H9 (cell line): ENCODE measurements around the gene ZBTB8OS. TPM values are rescaled to one million over a fixed set of nuclear protein-coding genes. Genes with fewer than 3 reads are reported as not detected.

ENCODE experiments used
- DNase-seq: peaks from one replicate; pipeline ENCODE4 v3.0.0-alpha.2; 2017
- H2AFZ ChIP-seq: one replicate; pipeline ENCODE4 v1.6.1; 2013; ENCODE audit warnings: mild to moderate bottlenecking, low read length, control low read depth, moderate library complexity
- H2AK5ac ChIP-seq: 2 replicates; pipeline ENCODE4 v1.6.1; 2013; ENCODE audit warnings: low read length, control low read depth, mixed read lengths; ENCODE audit not compliant: insufficient read length
- H2BK120ac ChIP-seq: one replicate; pipeline ENCODE4 v1.6.1; 2013; ENCODE audit warnings: low read depth, mild to moderate bottlenecking, low read length, control low read depth, inconsistent platforms; ENCODE audit not compliant: poor library complexity, severe bottlenecking
- H2BK12ac ChIP-seq: 2 replicates; pipeline ENCODE4 v1.6.1; 2013; ENCODE audit warnings: low read length, control low read depth, mixed read lengths, low read depth; ENCODE audit not compliant: insufficient read length
- H2BK15ac ChIP-seq: 2 replicates; pipeline ENCODE4 v1.6.1; 2013; ENCODE audit warnings: low read depth, low read length, control low read depth
- H2BK20ac ChIP-seq: one replicate; pipeline ENCODE4 v1.6.1; 2013; ENCODE audit warnings: low read depth, mild to moderate bottlenecking, low read length, control low read depth, inconsistent platforms; ENCODE audit not compliant: poor library complexity, severe bottlenecking
- H2BK5ac ChIP-seq: 2 replicates; pipeline ENCODE4 v1.6.1; 2013; ENCODE audit warnings: low read length, control low read depth, mixed read lengths; ENCODE audit not compliant: insufficient read length
- H3K14ac ChIP-seq: 2 replicates; pipeline ENCODE4 v1.6.1; 2013; ENCODE audit warnings: low read length, control low read depth; ENCODE audit not compliant: insufficient read depth
- H3K18ac ChIP-seq: 2 replicates; pipeline ENCODE4 v1.6.1; 2013; ENCODE audit warnings: low read depth, mild to moderate bottlenecking, mixed read lengths, low read length, control low read depth; ENCODE audit not compliant: insufficient read length
- H3K23ac ChIP-seq: 2 replicates; pipeline ENCODE4 v1.6.1; 2013; ENCODE audit warnings: low read length, control low read depth, mixed read lengths, low read depth; ENCODE audit not compliant: insufficient read length
- H3K23me2 ChIP-seq: 2 replicates; pipeline ENCODE4 v1.6.1; 2013; ENCODE audit warnings: low read depth, mild to moderate bottlenecking, mixed read lengths, low read length, control low read depth; ENCODE audit not compliant: insufficient read length, poor library complexity, severe bottlenecking
- H3K27ac ChIP-seq: 2 replicates; pipeline ENCODE4 v1.5.1; 2013; ENCODE audit warnings: low read length, control low read depth, mixed read lengths, low read depth; ENCODE audit not compliant: insufficient read length
- H3K27me3 ChIP-seq: 2 replicates; pipeline ENCODE4 v1.6.1; 2013; ENCODE audit warnings: low read length, control low read depth, inconsistent platforms; ENCODE audit not compliant: insufficient read depth
- H3K4ac ChIP-seq: 2 replicates; pipeline ENCODE4 v1.6.1; 2013; ENCODE audit warnings: low read depth, mild to moderate bottlenecking, control low read depth, inconsistent platforms, low read length, moderate library complexity
- H3K4me1 ChIP-seq: 2 replicates; pipeline ENCODE4 v1.6.1; 2013; ENCODE audit warnings: low read length, control low read depth, inconsistent platforms; ENCODE audit not compliant: insufficient read depth
- H3K4me2 ChIP-seq: 2 replicates; pipeline ENCODE4 v1.6.1; 2013; ENCODE audit warnings: low read length, control low read depth, mixed read lengths; ENCODE audit not compliant: insufficient read length, insufficient read depth
- H3K56ac ChIP-seq: 2 replicates; pipeline ENCODE4 v1.6.1; 2013; ENCODE audit warnings: low read depth, mild to moderate bottlenecking, mixed read lengths, low read length, control low read depth; ENCODE audit not compliant: insufficient read length
- H3K79me1 ChIP-seq: 2 replicates; pipeline ENCODE4 v1.6.1; 2013; ENCODE audit warnings: low read depth, mild to moderate bottlenecking, moderate library complexity, low read length, control low read depth, inconsistent platforms; ENCODE audit not compliant: insufficient read depth, poor library complexity, severe bottlenecking
- H3K79me2 ChIP-seq: 2 replicates; pipeline ENCODE4 v1.6.1; 2013; ENCODE audit warnings: low read length, control low read depth, inconsistent platforms; ENCODE audit not compliant: insufficient read depth
- H3K9ac ChIP-seq: 2 replicates; pipeline ENCODE4 v1.6.1; 2013; ENCODE audit warnings: low read length, control low read depth, mixed read lengths; ENCODE audit not compliant: insufficient read length; ENCODE audit errors: extremely low read depth
- H3K9me3 ChIP-seq: one replicate; pipeline ENCODE4 v1.6.1; 2013; ENCODE audit warnings: low read depth, low read length, inconsistent platforms; ENCODE audit not compliant: control insufficient read depth
- H3T11ph ChIP-seq: one replicate; pipeline ENCODE4 v1.6.1; 2013; ENCODE audit warnings: mild to moderate bottlenecking, low read length, control low read depth, inconsistent platforms
- H4K20me1 ChIP-seq: one replicate; pipeline ENCODE4 v1.6.1; 2013; ENCODE audit not compliant: control insufficient read depth, insufficient read length, insufficient read depth
- H4K5ac ChIP-seq: 2 replicates; pipeline ENCODE4 v1.6.1; 2013; ENCODE audit warnings: low read depth, mild to moderate bottlenecking, mixed read lengths, low read length, control low read depth; ENCODE audit not compliant: insufficient read length
- H4K8ac ChIP-seq: replicated peaks from 2 replicates; pipeline ENCODE4 v1.6.1; 2013; ENCODE audit warnings: low read length, control low read depth, mixed read lengths, low read depth; ENCODE audit not compliant: insufficient read length
- H4K91ac ChIP-seq: 2 replicates; pipeline ENCODE4 v1.6.1; 2013; ENCODE audit warnings: low read depth, mild to moderate bottlenecking, moderate library complexity, mixed read lengths, low read length, control low read depth; ENCODE audit not compliant: insufficient read length
- H3K27ac Mint-ChIP-seq, 3 experiments: 2 replicates in 2 of 3; 3 replicates in 1 of 3; pipeline ENCODE4 v1.8.0; 2020 to 2021; ENCODE audit warnings: mixed read lengths in 3 of 3, mild to moderate bottlenecking in 1 of 3, moderate library complexity in 1 of 3
- H3K27me3 Mint-ChIP-seq: 2 replicates; pipeline ENCODE4 v1.8.0; 2021; ENCODE audit warnings: low read depth, mild to moderate bottlenecking, moderate library complexity, mixed read lengths
- H3K36me3 Mint-ChIP-seq, 3 experiments: 2 replicates in 2 of 3; 3 replicates in 1 of 3; pipeline ENCODE4 v1.8.0; 2020 to 2021; ENCODE audit warnings: low read depth in 3 of 3, mixed read lengths in 3 of 3; ENCODE audit not compliant: insufficient read depth in 1 of 3
- H3K4me1 Mint-ChIP-seq, 2 experiments: 2 replicates each; pipeline ENCODE4 v1.8.0; 2020; ENCODE audit warnings: mixed read lengths in 2 of 2
- H3K4me3 Mint-ChIP-seq, 2 experiments: 2 replicates in 1 of 2; 3 replicates in 1 of 2; pipeline ENCODE4 v1.8.0; 2020 to 2021; ENCODE audit warnings: mild to moderate bottlenecking in 2 of 2, mixed read lengths in 2 of 2, moderate library complexity in 1 of 2
- H3K9me3 Mint-ChIP-seq, 2 experiments: 2 replicates in 1 of 2; 3 replicates in 1 of 2; pipeline ENCODE4 v1.8.0; 2020; ENCODE audit warnings: mild to moderate bottlenecking in 2 of 2, mixed read lengths in 2 of 2, moderate library complexity in 1 of 2
- WGBS: extraction: QIAGEN DNeasy Blood & Tissue Kit; methylation state at CpG from one replicate; pipeline ENCODE4 v1.1.7; 2013; ENCODE audit warnings: missing lambda C conversion rate, low lambda C conversion rate, mixed read lengths; ENCODE audit not compliant: insufficient read length; ENCODE audit errors: extremely low coverage; 5-methylcytosine and 5-hydroxymethylcytosine counted together
- total RNA-seq: library from RNA; stranded (reverse); gene quantifications from 2 replicates; pipeline ENCODE4 v1.2.1, GENCODE V29; 2021
- TF ChIP-seq, protein P1 (sequence below): fragments of 200-600 bp; sonication (generic); conservative IDR thresholded peaks from 3 replicates; pipeline ENCODE4 v1.8.0; 2021; ENCODE audit warnings: antibody characterized with exemption, mild to moderate bottlenecking

ZBTB8OS gene
- total RNA-seq, 1 experiment from 2014 or later, result 59.4 TPM

DNA sequence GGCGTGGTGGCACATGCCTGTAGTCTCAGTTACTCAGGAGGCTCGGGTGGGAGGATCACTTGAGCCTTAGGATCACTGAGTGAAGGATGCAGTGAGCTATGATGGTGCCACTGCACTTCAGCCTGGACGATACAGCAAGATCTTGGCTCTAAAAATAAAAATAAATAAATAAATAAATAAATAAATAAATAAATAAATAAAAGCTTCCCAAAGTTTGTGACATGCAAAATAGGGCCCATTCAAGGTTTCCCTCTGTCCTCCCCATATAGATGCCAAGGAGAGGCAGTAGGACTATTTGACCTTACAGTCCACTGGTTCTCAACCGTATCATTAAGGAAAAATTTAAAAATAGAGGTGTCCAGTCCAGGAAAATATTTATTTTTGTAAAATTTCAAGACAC, 41.2 kb downstream of the ZBTB8OS start:
- no CpG with 5 or more reads among the region's 4 CpGs for WGBS
- Histone ChIP-seq H3K79me1 (no peaks in the 10 kb centered on the region), H2BK5ac (no peak overlapping the region), H2BK15ac (no peak overlapping the region), H2AK5ac (no peak overlapping the region), H4K20me1 (no peaks in the 10 kb centered on the region), H2BK12ac (no peak overlapping the region), H2AFZ (no peak overlapping the region), H4K5ac (no peak overlapping the region), H3K4me1 (no peaks in the 10 kb centered on the region), H3K27ac (no peak overlapping the region), H3K23me2 (no peaks in the 10 kb centered on the region), H3K18ac (no peak overlapping the region), H3T11ph (no peak overlapping the region), H4K91ac (no peak overlapping the region), H3K79me2 (no peaks in the 10 kb centered on the region), H3K9ac (no peak overlapping the region), H3K4ac (no peak overlapping the region), H3K14ac (no peak overlapping the region), H4K8ac (no peak overlapping the region), H3K4me2 (no peak overlapping the region), H3K56ac (no peak overlapping the region), H3K9me3 (no peaks in the 10 kb centered on the region), H3K27me3 (no peaks in the 10 kb centered on the region), H2BK20ac (no peak overlapping the region), H3K23ac (no peak overlapping the region), H2BK120ac (no peak overlapping the region)
- no peaks in the 10 kb centered on the region for H3K9me3 Mint-ChIP-seq
- H3K4me1 Mint-ChIP-seq, result peaks cover 5 to 8% of the 10 kb centered on the region in 2 experiments; a peak in 3 of 4 replicates
- TF ChIP-seq, protein P1, sequence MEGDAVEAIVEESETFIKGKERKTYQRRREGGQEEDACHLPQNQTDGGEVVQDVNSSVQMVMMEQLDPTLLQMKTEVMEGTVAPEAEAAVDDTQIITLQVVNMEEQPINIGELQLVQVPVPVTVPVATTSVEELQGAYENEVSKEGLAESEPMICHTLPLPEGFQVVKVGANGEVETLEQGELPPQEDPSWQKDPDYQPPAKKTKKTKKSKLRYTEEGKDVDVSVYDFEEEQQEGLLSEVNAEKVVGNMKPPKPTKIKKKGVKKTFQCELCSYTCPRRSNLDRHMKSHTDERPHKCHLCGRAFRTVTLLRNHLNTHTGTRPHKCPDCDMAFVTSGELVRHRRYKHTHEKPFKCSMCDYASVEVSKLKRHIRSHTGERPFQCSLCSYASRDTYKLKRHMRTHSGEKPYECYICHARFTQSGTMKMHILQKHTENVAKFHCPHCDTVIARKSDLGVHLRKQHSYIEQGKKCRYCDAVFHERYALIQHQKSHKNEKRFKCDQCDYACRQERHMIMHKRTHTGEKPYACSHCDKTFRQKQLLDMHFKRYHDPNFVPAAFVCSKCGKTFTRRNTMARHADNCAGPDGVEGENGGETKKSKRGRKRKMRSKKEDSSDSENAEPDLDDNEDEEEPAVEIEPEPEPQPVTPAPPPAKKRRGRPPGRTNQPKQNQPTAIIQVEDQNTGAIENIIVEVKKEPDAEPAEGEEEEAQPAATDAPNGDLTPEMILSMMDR, result no peak
- no peak overlapping the region for H3K4me3 Mint-ChIP-seq
- DNase-seq, result no peak
- peaks cover 0 to 3% (median 0%) of the 10 kb centered on the region in 3 experiments; a peak in 1 of 7 replicates for H3K36me3 Mint-ChIP-seq
- H3K27me3 Mint-ChIP-seq, result no peaks in the 10 kb centered on the region
- no peak overlapping the region for H3K27ac Mint-ChIP-seq
